CD4-positive, alpha-beta T cell treated with Interleukin-6 for 4 hours (primary cell): ENCODE results near the gene HOXB4.
A peak's percentile ranks its signal among the peaks of the same experiment; 100 is the strongest.
"Not testable (repeated sequence)": the region's sequence is repeated elsewhere in the genome, so short reads cannot be mapped to it uniquely, and the experiment has no call there.

ENCODE experiments used
- DNase-seq: peaks from one replicate; pipeline ENCODE4 v3.0.0-alpha.2; 2020; ENCODE audit warnings: mixed read lengths

Gene HOXB4

GRCh38 chr17:48546137-48546923 lies 31.8 kb downstream of the HOXB4 start:
- DNase-seq: no peak

DNA sequence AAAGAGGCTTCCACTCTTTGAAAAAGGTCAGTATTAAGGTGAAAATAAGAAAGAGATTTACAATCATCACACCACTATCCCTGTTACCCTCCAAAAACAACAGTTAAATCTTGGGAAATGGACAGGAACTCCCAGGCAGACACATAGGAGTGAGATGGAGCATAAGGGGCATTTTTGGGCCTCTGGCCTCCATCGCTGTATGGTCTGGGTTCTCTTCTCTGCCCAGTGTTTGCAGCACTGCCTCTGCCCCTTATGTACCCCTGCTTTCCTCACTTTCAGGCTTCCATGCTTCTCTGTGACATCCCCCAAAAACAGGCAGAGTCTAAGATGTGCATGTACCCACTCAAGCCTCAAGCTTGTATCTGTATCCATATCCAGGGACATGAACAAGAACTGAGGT lies 32.6 kb downstream of the HOXB4 start:
- no peak for DNase-seq

GRCh38 chr17:48545022-48545375 lies 33.2 kb downstream of the HOXB4 start, which contains the start of gene HOXB2:
HOXB2 (minus strand) TSS chr17:48545109; CDS start chr17:48544911, 198 bp downstream.
- no peak for DNase-seq

DNA sequence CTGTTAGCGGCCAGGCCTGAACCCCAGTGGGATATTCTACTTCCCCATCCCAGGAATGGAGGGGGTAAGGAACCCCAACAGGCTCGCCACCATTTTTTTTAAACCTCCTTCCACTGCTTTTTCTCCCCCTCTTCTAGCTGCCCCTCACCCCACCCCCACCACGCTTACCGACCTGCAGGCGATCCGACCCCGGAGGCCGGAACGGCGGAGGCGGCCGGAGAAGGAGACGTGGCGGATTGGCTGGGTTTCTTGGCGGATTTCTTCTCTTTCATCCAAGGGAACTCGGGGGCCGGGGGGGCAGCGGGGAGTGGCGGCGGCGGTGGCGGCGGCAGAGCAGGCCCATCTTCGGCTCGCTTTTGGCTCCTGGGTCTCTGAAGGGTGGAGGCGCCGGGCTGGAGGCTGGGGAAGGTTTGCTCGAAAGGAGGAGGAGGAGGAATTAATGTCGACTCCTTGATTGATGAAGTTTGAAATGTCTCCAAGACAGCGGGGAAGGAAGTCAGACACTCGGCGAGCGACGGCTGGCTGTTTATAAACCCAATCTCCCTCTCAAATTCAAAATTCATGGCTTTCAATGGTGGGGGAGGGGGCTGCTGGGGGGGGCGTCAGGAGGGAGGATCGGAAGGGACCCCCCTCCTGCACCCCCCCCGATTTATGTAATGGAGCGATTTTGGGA lies 33.7 kb downstream of the HOXB4 start:
- DNase-seq: peak; percentile 66

GRCh38 chr17:48543854-48544348 lies 34.2 kb downstream of the HOXB4 start:
- no peak for DNase-seq

DNA sequence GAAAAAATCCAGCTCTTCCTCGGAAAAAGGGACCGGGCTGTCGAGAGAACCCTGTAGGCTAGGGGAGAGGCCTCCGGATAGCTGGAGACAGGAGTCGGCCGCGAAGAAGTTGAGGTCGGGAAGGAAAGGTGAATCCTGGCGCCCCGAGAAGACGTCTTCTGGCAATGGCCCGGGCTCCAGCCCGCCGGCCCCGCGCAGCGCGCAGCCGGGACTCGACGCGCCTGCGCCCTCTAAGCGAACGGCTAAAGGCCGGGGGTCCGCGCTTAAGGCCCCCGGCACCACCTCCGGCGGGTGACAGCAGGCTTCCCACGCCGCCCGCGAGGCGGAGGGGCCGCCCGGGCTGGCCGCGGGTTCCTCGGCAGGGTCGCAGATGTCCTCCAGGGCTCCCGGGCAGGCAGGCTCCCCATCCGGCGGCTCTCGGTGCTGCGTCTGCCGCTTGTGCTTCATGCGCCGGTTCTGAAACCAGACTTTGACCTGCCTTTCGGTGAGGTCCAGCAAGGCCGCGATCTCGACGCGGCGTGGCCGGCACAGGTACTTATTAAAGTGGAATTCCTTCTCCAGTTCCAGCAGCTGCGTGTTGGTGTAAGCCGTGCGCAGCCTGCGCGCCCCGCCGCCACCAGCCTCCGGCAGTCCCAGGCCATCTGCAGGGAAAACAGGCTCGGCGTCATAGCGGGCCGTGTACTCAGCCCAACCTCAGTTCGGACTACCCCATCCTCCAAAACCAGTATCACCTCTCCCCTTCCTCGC lies 34.9 kb downstream of the HOXB4 start:
- DNase-seq: peak; percentile 70

DNA sequence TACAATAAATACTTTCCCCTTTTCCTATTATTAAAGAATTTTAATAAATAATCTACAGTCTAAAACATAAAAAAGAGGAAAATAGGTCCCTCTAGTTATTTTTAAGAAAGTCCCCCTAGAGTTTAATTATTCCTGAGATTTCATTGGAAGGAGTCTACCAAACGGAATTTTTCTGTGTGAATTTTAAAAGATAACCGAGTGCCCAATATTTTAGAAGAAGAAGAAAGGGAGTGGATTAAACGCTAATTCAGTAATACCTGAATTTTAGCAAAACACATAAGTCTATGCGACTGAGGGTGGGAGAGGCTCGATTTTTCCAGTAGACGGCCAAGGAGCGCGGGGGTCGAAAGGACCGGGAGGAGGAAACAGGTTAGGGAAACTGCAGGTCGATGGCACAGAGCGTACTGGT lies 35.4 kb downstream of the HOXB4 start:
- DNase-seq: no peak

DNA sequence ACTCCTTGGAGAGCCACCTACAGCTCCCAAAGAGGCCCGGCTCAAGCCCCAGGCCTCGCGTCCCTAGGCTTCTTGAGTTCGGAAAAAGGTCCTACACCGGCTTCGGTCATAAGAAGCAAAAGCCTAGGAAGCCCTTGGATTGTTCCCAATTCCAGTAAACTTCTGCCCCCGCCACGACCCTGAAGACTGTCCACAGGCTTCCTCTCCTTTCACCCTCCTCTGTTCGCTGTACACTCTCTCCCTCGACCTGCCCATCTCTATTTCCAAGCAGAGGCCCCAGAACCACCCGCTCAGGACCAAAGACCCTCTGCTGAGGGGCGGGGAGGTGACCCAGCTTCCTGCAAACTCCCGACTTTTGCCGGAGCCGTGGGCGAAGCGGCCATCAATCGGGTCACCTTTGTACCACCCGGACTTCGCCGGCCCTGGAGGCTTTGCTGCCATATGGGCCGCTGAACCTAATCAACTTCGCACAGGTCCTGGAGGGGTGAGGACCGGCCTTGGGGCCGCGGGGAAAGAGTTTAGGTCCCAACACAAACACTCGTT lies 36.0 kb downstream of the HOXB4 start:
- peak; percentile 50 for DNase-seq

DNA sequence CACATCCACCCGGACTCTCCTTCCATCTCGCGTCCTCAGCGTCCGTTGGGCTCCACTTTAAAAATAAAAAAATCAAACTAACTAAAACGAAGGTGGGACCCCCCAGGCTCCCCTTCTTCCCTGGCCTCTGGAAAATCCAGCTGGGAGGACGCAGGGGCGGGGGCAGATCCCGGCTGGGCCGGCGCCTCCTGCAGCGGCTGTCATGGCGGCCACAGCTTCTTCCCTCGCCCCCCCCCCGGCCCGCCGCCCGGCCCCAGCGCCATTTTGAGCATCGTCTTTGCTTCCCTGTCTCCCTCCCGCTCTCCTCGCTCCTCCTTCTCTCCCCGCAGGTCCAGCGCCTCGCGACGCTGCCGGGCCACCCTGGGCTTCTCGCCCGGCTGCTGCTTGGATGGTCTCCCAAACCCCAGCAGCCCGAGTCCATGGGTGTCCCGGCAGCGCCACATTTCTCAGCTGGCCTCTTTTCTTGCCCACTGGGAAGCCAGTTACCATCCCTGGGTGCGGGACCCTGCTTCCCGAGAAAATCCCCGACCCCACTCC lies 36.5 kb downstream of the HOXB4 start:
- peak; percentile 65 for DNase-seq

DNA sequence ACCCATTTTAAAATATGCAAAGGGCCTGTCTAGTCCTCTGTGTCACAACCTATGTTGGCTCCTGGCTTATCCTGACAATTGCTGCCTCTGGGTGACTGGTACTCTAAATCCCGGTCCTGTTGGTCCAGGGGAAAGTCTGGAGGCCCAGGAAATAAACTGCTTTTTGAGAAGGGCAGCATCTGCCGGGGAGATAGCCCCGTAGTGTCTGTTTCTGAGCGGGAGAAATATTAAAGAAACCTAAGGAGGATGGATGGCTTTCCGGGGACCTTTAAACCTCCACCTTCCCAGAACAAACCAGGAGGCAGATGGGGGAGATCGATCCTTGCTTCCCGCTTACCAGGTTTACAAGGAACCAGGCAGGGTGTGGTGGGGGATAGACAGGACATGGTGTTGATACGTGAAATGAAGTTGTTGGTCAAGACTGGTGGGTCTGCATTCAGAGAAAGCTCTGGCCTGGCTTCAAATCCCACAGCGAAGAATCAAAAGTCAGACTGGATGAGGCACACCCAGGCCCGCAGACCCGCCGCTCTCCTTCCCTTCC lies 37.0 kb downstream of the HOXB4 start:
- DNase-seq: no peak

DNA sequence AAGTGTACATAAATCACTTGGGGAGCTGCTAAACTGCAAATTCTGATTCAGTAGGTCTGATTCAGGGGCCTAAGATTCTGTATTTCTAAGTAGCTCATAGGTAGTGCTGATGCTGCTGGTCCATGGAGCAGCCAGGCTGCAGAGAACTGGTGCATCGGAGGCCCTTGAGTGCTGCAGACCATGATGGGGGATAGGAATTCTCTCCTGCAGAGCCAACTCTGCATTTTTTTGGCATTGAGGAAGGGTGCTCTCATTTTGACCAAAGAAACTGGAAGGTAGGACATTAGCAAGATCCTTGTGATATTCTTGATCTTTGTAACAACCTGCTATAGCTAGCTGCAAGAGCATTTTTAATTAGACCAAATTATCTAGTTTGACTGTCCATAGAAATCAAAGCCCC lies 37.9 kb downstream of the HOXB4 start:
- no peak for DNase-seq

DNA sequence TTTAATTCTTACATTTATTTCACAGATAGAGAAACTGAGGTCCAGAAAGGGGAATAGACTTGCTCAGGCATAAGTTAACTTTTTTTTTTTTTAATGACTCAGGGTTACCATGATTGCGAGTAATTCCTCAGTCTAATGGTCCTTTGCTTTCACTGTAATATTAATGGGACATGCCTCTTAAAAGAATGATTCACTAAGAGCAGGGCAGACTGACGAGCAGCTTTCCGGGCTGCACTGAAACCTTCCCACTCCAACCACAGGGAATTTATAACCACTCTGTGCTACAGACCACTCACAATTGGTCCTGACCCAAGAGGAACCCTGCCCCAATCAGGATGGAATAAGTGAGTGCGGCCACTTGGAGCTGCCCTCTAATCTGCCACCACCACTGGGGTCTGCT lies 39.0 kb downstream of the HOXB4 start:
- no peak for DNase-seq

GRCh38 chr17:48537316-48537715 lies 40.8 kb downstream of the HOXB4 start:
- no peak for DNase-seq

- DNase-seq: not testable (repeated sequence)
Measured at GRCh38 chr17:48535793-48536559, 42.2 kb downstream of the HOXB4 start.

DNA sequence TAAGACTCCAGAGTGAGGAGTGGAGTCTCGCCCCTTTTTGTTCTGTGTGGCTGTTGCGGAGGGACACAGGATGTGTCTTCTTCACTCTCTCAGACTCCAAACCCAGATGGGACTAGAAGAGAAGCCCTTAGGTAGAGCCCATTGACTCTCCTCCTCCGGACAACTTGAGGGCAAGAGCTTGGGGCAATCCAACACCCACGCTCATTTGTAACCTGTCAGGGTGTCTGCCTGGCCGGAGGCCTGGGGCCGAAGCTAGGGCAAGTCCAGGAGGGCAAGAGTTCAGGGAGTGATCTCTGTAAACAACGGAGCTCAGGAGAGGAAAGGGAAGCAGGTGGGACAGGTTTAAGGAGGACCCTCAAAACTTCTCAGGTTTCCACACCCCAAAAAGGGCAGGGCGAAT lies 45.9 kb downstream of the HOXB4 start:
- no peak for DNase-seq

GRCh38 chr17:48530887-48531272 lies 47.3 kb downstream of the HOXB4 start, which contains the start of gene HOXB1:
HOXB1 (minus strand) TSS chr17:48531011; CDS start chr17:48530904, 107 bp downstream.
- DNase-seq: no peak

- no peak for DNase-seq
Measured at GRCh38 chr17:48530208-48530886, 47.8 kb downstream of the HOXB4 start.

DNA sequence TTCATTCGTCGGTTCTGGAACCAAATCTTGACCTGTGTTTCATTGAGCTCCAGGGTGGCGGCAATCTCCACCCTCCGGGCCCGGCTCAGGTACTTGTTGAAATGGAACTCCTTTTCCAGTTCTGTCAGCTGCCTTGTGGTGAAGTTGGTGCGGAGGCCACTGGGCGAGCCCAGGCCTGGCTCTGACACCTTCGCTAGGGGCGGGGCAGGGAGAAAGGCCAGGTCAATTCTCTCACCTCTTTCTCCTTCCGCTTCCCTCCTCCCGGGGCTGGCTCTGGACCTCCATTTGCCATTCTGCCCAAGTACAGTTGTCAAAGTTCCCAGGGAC lies 48.5 kb downstream of the HOXB4 start:
- no peak for DNase-seq

DNA sequence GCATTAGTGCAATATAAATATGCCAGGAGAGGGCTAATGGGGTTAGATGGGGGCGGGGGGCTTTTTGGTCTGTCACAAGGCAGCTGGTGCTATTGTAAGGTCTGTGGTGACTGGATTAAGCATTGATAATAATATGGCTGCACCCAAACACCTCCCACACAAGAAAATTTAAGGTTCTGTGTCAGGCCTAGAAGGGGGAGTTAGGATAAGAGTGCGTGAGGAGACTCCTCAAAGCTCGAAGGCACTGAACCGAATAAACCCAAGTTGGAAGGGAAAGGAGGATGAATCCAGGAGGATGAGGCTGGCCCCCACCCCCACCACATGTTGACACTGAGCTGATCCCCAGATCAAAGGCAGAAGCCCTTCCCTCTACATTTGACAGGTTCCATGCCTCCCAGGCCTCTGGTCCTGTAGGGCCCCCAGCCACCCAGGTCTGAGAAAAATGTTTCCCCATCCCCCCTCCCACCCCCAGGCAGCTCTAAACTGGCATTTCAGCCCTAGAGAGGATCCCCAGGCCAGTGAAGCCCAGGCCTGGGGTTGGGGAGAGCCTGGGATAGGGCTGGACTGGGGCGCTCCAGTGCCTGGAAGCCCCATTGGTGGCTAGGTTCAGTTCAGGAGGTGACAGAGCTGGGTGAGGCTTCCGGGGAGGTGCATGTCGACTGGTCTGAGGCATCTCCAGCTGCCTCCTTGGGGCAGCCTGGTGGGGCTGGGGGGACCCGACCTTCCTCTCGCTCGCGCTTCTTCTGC lies 49.0 kb downstream of the HOXB4 start:
- no peak for DNase-seq

GRCh38 chr17:48528153-48528935 lies 49.8 kb downstream of the HOXB4 start:
- DNase-seq: no peak
